ENCODE data around the gene NR4A2.
A peak's percentile ranks its signal among the peaks of the same experiment; 100 is the strongest.
"Not testable (repeated sequence)": the region's sequence is repeated elsewhere in the genome, so short reads cannot be mapped to it uniquely, and the experiment has no call there.

NR4A2 gene

DNA sequence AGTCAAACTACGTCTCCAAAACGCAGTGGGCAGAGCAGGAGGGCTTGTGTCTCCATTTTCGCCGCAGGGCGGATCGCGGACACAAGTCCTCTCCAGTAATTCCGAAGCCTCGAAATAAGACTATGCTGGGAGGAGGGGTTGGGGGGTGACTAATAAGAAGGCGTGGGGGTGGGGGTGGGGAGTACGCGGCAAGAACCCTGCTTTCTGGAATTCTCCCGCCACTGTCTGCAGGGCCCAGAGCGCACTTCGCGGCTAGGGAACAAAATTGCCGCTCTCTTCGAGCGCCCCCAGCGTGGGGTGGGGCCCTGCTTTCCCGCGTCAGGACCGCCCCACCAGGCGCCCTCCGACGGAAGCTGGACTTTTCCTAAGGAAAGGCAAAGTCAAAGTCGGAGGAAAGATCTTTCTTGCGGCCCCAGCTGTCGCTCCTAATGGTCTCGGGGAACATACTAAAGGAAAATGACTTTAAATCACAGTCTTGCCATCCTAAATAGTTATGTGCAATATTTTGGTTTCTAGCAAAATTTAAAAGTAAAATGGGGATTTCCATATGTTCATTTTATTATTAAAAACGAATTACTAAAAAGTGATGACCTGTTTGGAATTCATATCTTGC lies 11.9 kb downstream of the NR4A2 start:
- peak; percentile 89 for DNase-seq

DNA sequence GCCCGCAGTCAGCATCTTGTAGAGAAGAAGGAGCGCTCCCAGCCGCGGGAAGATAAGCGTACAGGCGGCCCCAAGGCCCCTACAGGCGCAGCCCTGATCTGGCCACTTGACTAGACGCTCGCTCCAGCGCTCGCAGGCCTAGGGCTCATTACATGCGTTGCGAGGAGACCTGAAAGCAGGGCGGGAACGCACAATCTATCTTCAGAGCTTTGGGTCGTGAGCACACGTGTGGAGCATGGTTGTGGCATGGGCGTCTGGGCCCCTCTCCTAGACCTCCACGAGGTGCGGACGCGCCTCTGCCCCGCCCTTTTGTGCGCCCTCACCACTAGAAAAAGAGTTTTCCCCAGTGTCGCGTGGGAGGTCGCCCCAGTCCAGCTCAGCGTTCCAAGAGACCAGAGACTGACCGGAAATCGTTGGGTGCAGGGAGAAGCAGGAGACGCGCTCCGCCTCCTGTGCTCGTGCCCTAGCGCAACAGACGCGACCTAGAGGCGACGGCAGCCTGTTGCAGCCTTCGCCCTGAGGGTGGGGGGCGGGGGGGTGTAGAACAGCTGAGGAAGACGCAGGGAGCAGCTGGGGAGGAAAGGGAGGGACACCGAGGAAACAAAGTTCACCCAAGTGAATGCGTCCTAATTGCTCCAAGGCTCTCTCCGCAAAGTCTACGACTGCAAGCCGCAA lies 12.6 kb downstream of the NR4A2 start:
- DNase-seq = peak; percentile 94

DNA sequence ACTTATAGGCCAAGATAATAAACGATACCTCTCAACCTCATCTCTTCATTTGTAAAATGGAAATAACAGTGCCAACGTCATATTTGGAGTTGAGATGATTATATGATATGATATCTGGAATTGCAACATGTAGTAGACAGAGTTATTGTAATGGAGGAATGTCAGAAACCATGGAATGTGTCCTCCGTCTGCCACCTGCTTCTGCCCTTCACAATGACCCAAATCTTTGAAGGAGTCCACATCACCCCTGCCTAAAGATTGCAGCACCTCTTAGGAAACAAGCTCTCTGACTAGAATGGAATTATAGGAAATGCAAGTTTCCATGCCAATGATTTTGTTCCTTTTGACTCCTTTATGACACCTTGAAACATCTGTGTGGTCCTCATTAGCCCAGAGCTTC lies 14.9 kb downstream of the NR4A2 start:
- DNase-seq = no peak

GRCh38 chr2:156311976-156312375 lies 20.5 kb downstream of the NR4A2 start:
- no peak for DNase-seq

- no peak for DNase-seq
Measured at GRCh38 chr2:156310773-156311172, 21.7 kb downstream of the NR4A2 start.

DNA sequence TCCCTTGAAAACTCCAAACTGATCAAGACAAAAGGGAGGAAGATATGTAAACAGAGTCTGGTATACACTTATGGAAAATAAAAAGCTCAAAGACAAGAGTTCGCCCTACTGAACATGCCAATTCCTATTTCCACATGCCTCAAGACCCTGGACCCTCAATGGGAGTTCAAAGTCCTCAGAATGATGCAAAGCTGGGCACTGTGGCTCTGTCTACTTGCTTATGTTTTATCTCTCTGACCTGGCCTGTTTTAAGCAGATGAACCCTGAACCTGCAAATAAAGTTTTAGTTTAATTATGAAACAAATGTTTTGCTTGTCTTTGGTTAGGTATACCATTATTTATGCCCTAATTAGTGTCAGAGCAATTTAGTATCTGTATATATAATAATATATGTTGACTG lies 22.6 kb downstream of the NR4A2 start:
- no peak for DNase-seq

- DNase-seq = no peak
Measured at GRCh38 chr2:156309167-156309566, 23.4 kb downstream of the NR4A2 start.

GRCh38 chr2:156306821-156307220 lies 25.7 kb downstream of the NR4A2 start:
- no peak for DNase-seq

- no peak for DNase-seq
Measured at GRCh38 chr2:156305121-156305520, 27.4 kb downstream of the NR4A2 start.

DNA sequence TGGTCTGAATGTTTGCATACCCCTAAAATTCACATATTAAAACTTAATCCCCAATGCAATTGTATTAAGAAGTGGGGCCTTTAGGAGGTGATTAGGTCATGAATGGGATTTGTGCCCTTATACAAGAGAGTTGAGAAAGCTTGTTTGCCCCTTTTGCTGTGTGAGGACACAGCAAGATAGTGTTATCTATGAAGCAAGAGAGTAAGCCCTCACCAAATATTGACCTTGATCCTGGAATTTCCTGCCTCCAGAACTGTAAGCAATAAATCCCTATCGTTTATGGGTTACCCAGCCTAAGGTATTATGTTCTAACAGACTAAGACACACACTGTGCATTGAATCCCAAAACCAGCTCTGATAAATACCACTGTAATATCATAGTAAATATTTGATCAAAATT lies 32.2 kb downstream of the NR4A2 start:
- DNase-seq = peak; percentile 55

- DNase-seq = no peak
Measured at GRCh38 chr2:156294945-156295580, 37.5 kb downstream of the NR4A2 start.

- not testable (repeated sequence) for DNase-seq
Measured at GRCh38 chr2:156293382-156293781, 39.1 kb downstream of the NR4A2 start.

GRCh38 chr2:156279446-156280150 lies 52.9 kb downstream of the NR4A2 start:
- no peak for DNase-seq
